SKM-1 treated with dmso at 0.1 percent for 144 hours (cell line): ENCODE data around the gene MAPK4.

Experiments
- DNase-seq: peaks from one replicate; lab custom pipeline; 2025; ENCODE audit not compliant: unreplicated experiment; lab: John Stamatoyannopoulos, UW

Gene MAPK4

DNA sequence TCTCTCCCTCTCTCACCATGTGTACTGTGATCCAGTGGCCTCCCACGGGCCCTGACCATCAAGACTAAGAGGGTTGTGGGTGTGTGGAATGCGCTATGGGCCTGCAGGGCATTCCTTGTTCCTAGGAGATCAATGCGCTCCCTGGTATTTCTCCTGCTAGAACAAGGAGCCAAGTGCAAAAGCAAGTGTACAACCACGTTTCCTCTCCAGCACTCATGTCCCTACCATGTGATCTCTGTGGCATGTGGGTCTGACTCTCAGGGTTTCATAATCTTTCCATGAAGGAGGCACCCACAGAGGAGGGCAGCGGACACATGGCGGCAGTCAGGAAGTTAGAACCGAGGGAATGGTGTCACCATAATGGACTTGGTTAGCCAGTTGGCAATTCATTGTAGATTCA, 91.4 kb downstream of the MAPK4 start:
- no peak for DNase-seq

DNA sequence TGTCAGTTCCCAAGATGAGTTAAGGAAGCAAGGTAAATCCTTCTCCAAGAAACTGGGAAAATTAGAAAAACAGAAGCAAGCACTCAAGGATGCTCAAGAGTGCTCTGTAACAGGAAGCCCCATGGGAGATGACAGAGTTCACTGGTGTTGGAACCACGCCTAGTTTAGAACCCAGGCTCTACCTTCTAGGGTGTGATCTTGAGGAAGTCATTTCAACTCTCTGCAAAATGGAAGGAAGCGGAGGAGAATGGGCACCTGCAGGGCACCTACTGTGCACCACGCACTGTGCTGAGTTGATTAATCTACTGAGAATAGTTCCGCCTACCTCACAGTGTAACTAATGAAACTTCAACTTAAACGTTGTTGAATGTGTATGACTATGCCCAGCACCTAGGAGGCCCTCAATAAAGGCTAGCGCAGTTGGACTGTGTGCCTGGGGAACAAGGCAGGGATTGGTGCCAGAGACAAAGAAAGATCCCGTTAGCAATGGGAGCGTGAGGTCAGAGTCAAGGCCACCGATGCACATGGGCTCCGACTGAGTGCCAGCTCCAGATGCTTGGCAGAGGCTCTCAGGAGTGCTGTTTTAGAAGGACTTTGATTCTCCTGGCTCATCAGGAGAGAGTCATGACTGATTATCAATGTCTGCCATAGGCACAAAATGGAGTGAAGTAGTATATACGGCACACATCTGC, 93.7 kb downstream of the MAPK4 start:
- DNase-seq = no peak

DNA sequence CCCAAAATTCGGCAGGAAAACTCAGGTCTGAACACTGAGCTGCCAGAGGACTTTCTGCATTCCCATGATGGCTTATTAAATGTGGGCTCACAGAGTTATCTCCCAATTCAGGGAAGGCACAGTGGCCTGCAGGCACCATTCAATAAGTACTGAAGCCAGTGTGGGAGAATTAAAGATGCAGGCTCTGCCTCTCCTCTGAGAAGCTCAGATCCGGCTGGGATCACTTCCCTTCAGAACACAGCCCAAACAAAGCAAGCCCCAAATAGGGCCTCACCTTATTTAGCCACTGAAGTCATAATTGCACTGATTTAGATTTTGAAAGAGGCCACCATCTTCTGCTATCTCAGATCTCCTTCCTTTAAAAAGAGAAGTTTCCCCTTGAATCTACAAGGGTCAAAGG, 94.3 kb downstream of the MAPK4 start:
- DNase-seq = no peak

DNA sequence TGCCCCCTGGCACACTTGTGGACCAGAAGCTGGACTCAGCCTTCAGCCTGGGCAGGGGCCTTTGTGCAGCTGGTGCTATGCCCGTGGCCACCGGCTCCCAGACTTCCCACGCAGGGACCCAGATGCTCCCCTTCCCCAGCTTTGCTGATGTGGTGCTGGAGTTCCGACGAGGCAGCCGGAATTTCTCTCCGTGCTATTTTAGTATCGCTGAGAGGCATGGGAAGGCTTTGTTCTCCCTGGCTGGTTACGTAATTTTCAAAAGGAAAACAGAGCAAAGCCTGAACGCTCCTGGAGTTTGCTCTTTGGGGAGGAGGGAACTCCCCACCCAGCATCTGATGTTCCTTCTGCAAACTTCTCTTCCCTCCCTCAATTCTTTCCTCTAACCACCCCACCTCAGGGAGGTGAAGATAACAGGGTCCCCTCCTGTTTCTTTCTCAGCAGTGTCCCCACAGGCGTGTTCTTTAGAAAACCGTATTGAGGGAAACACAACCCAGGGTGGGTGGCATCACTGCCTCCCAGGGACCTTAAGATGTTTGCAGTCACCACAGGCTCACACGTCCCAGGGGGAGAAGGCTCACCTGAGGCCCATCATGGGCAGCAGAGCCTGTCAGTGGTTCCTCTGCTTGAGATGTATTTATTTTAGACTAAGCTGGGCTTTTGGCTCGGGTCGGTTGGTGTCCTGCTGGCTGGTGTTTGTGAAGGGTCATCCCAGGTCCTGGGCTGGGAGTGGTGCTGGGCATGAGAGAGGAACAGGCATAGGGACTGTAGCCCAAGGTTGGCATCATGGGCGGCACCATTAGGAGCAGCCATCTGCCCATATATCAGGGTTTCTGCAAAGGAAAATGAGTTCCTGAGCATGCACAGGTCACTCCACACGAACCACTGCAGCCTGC, 95.0 kb downstream of the MAPK4 start:
- DNase-seq = no peak

DNA sequence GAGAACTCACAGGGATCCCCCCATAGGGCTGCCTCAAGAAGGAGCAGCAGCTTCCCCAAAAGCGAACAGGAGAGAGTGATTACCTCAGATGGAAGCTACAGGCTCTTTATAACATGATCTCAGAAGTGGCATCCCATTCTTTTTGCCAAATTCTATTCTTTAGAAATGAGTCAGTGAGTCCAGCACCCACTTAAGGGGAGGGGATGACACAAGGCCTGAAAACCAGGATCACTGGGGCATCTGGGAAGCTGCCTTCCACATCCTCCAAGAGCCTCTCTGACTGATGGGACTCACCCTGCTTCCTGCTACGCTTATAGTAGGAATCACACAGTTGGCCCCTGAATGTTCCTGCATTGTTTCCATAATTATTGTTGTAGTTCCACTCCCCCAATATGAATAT, 96.5 kb downstream of the MAPK4 start:
- DNase-seq = no peak

DNA sequence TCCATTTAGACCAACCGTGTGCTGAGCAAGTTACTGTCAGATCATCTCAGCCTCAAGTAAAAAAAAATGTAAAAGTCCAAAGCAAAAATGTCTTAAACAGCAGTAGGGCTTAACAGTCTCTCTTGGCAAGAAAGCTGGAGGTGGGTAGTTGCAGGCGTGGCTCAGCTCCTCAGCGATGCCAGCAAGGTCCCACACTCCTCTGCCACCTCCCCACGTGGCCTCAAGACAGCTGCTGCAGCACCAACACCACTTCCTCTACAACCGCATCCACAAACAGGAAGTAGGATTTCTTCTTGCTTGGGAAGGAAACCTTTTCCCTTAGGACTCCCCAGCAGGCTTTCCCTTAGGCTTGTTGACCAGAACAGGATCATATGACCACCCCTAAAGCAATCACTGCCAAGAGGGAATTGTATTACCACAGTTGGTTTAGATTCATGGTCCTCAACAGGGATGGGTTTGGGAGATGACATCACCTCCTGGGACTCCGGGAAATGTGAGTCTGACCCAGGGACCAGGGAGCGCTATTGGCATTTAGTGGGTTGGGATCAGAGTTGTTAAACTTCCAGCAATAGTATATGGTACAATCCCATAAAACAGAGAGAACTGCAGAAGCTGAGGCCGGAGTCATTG, 97.1 kb downstream of the MAPK4 start:
- DNase-seq = no peak

DNA sequence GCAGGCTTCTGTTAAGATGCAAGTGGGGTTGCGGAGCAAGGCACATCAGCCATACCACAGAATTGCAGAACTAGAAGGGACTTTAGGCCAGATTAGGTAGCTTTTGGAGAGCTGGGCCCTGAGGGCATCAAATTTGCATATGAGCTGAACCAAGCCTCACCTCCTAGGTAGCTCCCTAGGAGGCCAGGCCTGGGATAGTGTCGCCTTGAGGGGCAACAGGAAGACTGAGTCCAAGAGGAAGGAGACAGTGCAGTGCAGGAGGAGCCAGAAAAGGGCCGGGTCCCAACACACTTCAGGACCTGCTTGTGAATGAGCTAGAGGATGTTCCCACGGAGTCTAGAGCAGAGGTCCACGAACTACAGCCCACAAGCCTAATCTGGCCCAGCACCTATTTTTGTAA, 98.7 kb downstream of the MAPK4 start:
- DNase-seq = no peak

DNA sequence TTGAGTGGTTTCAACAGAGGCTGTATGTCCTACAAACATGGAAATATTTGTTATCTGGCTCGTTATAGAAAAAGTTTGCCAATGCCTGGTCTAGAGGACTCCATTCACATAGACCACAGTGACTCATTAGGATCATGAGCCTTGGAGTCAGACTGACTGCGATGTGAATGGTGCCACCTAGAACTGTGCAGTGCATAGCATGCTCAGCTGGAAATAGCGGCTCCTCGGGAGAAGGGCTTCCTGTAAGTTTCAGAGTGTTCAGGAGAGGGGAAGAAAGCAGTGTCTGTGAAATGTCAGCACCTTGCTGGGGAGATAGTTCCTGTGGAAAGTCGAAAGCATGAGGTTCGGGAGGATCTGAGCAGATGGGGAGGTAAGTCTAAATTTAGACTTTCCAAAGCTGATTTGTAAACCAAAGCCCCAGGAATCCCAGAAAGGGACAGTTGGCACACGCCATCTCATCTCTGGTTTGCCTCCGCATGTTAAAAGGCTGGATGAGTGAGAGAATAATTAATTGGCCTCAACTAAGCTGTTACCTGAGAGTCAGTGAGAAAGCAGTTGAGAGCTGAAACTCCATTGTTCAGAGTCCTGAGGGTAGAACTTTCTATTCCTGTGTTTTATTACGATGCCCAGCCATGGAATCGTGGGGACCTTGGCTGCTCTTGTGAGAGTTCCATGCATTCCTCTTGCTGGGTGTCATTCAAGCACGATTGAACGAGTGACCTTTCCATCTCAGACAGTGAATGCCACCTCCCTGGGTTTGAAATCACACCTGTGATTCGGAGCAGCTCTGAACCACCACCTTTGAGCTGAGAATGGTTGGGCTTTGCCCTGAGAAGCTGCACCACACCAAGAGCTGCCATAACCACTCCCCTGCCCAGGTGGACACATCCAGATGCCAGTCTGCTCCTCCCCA, 99.5 kb downstream of the MAPK4 start:
- no peak for DNase-seq

DNA sequence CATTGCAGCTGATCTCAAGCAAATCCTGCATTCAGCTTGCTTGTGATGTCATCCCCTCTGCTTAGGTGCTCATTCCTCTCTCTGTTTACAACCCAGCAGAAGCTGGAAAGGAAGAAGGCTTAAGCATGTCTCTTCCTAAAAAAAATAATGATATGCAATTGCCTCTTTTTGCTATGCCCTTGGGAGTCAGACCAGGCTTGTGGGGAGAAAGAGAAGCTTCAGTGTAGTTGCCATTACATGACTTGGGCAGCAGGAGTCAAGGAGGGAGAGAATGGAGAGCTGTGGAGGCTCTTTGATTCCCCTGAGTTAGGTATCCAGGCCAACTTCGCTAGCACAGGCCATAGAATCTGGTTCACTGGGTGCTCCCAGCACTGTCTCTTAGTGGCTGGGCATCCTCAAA, 101.1 kb downstream of the MAPK4 start:
- DNase-seq = no peak

DNA sequence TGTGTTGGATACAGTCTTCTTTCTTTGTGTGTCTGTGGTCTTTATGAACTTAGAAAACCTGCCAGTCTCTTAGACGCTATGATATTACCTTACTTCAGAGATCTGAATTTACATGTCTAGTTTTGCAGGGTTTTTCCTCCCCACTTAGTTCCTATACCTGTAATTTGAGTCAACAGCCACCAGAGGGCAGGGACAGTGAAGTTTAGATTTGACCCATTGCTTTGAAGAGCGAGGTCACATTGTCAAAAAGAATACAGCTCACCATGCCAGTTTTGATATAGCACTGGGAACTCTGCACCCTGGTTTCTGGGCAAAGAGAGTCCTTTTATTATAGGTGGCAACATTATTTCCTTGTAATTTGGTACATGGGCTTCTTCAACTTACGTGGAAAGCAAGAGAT, 102.3 kb downstream of the MAPK4 start:
- DNase-seq = peak; percentile 27

DNA sequence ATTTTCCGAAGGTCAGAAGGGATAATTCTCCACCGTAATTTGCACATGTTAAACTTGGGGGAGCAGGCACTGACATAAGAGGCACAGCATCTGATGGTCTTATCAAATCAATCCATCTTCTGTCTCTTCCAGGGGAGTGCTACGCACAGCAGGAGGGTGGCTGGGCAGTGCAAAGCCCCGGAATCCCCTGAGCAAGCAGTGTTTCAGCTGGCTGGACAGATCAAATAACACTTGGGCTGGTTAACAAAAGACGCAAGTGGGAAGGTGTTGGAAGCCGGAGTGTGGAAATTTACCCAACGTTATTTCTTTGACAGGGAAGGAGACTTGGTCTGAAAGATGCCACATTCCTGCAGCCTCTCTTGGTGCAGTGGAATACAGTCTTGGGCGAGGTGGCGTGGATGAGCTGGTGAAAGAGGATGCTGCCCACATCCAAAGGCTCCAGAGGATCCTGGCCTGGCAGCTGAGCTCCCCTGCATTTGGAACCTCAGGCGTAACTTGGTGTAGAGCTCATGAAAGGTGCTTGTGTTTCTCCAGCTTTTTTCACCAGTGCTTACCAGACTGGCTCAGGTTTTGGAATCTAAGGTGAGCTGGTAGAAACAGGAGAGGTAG, 103.0 kb downstream of the MAPK4 start:
- DNase-seq = no peak

DNA sequence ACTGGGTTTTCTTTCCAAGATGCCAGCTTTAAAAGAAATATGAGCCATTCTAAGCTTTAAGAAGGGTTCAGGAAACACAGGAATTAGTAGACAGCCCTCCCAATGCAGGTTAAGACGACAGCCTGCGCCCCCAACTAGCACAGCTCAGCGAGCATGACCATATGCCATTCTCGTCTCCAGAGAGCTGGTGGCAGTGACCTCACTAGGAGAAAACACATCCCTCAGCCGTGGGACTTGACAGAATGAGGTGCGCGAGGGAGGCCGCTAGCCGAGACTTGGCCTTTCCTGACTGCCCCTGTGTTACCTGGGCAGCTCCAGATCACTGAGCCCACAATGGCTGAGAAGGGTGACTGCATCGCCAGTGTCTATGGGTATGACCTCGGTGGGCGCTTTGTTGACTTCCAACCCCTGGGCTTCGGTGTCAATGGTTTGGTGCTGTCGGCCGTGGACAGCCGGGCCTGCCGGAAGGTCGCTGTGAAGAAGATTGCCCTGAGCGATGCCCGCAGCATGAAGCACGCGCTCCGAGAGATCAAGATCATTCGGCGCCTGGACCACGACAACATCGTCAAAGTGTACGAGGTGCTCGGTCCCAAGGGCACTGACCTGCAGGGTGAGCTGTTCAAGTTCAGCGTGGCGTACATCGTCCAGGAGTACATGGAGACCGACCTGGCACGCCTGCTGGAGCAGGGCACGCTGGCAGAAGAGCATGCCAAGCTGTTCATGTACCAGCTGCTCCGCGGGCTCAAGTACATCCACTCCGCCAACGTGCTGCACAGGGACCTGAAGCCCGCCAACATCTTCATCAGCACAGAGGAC, 103.9 kb downstream of the MAPK4 start:
- no peak for DNase-seq

DNA sequence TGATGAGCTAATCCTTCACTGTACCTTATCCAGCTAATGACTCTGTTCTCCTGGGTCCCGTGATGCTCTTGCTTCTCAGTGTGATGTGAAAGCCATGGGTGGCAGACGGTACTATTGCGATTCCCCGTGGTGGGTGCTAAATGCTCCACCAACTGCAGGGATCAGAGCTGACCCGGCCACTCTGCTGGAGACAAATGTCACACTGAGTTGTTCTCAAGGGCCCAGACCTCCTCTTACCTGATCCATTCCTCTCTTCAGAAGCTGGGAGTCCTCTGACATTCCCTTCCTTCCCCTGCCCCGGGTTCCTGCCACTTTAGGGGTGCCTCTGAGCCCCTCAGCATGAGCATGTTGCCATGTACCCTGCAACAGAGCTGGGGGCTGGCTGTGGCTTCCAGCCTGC, 105.1 kb downstream of the MAPK4 start:
- no peak for DNase-seq

DNA sequence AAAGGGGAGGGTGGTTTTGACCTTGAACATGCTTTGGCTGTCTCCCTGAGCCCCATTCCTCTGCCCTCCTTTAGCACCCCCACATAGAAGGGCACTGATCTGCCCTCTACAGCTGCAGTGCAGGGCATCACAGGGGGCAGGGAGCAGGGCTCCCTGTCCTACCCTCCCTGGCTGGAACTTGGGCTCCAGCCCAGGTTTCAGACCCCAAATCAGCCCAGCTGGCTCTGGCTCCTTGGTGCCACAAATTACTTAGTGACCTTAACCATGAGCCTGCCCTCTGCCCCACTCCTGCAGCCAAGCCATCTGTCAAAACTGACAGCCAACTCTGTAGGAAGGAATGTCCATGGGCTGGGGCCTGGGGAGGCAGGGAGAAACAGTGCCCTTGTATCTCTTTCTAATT, 105.6 kb downstream of the MAPK4 start:
- DNase-seq = no peak

DNA sequence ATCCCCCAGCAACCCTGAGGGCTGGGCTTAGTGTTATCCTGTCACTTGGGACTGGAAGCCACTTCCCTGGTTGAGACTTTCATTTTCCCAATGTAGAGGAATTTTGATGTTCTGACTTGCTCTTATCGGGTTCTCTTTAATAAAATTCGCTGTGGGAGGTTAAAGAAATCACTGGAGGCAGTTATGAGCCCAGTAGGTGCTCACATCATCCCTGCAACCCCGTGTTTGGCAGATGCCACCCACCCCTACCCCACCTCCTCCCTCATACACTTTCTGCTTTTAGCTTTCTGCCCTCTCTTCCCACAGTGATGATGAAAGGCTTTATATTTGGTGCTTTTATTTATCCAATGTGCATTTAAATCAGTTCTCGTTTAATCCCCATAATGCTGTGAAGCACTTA, 106.6 kb downstream of the MAPK4 start:
- no peak for DNase-seq

DNA sequence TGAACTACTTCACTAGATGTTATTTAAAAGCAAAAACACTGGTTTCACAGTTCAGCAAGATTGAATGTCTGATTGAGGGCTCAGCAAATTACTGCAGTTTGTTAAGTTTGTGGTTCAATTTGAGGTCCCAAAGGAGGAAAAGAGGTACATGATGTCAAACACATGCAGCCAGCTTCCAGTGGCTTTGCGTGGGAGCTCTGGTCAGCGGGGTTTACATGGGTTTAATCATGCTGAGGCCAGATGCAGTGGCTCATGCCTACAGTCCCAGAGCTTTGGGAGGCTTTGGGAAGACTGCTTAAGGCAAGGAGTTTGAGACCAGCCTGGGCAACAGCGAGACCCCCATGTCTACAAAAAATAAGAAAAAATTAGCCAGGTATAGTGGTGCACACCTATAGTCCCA, 111.5 kb downstream of the MAPK4 start:
- no peak for DNase-seq

DNA sequence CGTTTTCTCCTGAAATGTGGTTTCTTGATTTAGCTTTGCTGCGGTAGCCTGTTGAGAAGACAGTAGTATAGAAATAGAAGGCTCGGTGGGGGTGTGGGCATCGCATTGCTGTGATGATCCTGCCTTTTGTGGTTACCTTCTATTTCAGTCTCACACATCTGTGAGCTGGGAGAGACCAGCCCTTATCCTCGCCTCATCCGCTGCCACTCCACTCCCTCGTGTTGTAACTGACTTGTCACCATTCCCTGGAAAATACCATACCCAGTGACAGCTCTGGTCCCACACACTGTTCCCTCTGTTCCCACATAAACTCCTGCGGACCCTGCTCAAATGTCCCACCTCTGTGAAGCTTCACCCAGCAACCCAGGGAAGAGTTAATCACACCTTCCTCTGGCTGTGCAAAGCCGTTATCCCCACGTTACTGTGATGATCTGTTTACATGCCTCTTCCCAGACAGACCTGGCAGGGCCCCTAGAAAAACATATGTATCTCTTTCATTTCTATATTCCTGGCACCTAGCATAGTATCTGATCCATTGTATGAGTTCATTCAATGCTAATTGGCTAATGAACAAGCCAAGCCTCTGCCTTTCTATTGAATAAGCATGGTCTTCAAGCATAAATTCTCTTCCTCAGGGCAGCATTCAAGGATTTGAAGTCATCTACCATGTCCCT, 114.6 kb downstream of the MAPK4 start:
- no peak for DNase-seq

DNA sequence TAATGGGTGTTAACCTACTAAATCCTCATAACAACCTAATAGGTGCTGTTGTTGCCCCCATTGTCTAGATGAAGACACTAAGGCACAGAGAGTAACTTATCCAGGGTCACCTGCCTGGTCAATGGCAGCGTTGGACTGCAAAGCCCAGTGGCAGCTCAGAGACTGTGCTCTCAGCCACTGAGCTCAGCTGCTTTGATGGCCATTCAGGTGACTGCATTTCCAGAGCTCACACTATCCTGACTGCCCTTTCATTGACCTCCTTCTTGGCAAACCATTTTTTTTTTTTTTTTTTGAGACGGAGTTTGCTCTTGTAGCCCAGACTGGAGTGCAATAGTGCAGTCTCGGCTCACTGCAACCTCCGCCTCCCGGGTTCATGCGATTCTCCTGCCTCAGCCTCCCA, 115.2 kb downstream of the MAPK4 start:
- DNase-seq = no peak

DNA sequence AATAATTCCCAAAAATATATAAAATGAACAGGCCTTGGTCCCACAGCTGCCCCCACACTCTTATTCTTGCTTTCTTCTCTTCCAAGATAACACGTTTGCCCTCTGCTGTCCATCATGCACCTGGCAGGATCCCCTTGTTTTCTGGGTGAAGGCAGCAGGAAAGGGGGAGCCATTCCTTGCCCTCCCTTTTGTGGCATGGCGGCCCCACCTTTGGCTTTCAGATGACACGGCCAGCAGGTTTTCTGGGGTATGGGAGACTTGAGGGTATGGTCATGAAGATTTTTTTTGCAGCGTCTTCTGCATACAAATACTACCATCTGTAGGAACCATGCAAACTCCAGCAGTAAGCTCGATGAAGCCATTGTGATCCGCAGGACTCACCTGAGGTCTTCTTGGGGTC, 118.8 kb downstream of the MAPK4 start:
- no peak for DNase-seq
